PFSK-1 (cell line): ENCODE measurements around the gene CACNG1.

Experiments
- FOXP2 ChIP-seq: optimal IDR thresholded peaks from 2 replicates; pipeline ENCODE3; 2011; ENCODE audit warnings: borderline replicate concordance, control low read depth, inconsistent platforms; ENCODE audit not compliant: insufficient read depth; ENCODE audit errors: extremely low read length, extremely low read depth
- POLR2AphosphoS5 ChIP-seq: IDR thresholded peaks from 2 replicates; pipeline ENCODE4 v1.6.1; 2012; ENCODE audit warnings: low read depth, mild to moderate bottlenecking, control low read depth, low read length, moderate library complexity
- REST ChIP-seq, 2 experiments: IDR thresholded peaks; 2 replicates each; pipeline versions ENCODE4 v1.6.1 to v1.8.0; 2011 to 2012; ENCODE audit warnings: low read depth in 2 of 2, low read length in 2 of 2, control low read depth in 1 of 2, inconsistent platforms in 1 of 2, mild to moderate bottlenecking in 1 of 2, moderate library complexity in 1 of 2; ENCODE audit not compliant: insufficient read depth in 1 of 2
- SIN3A ChIP-seq: IDR thresholded peaks from 2 replicates; pipeline ENCODE4 v1.6.1; 2012; ENCODE audit warnings: mild to moderate bottlenecking, low read length, moderate library complexity, borderline replicate concordance; ENCODE audit not compliant: insufficient read depth
- TAF1 ChIP-seq: IDR thresholded peaks from 2 replicates; pipeline ENCODE4 v1.6.1; 2012; ENCODE audit warnings: low read length, control low read depth, borderline replicate concordance; ENCODE audit not compliant: insufficient read depth

CACNG1 gene

GRCh38 chr17:67027031-67027628 is 17.2 kb upstream of the CACNG1 start:
- no peak for TF ChIP-seq REST (IDR thresholded peaks at IDR 0.05; ENCODE audit: insufficient read depth in 1 of 2, low read depth in 2 of 2, low read length in 2 of 2)
- no peak for TF ChIP-seq TAF1
- TF ChIP-seq POLR2AphosphoS5: no peak
- TF ChIP-seq SIN3A: no peak
- TF ChIP-seq FOXP2: no peak

GRCh38 chr17:67030641-67031040 is 13.7 kb upstream of the CACNG1 start:
- no peak for TF ChIP-seq POLR2AphosphoS5
- TF ChIP-seq SIN3A: no peak
- TF ChIP-seq TAF1: no peak
- no peak for TF ChIP-seq REST (IDR thresholded peaks at IDR 0.05; ENCODE audit: insufficient read depth in 1 of 2, low read depth in 2 of 2, low read length in 2 of 2)
- TF ChIP-seq FOXP2: no peak

GRCh38 chr17:67032382-67032781 is 12.0 kb upstream of the CACNG1 start:
- TF ChIP-seq REST (IDR thresholded peaks at IDR 0.05; ENCODE audit: insufficient read depth in 1 of 2, low read depth in 2 of 2, low read length in 2 of 2) (no peak), FOXP2 (no peak), POLR2AphosphoS5 (no peak), TAF1 (no peak), SIN3A (no peak)

- TF ChIP-seq REST (IDR thresholded peaks at IDR 0.05; ENCODE audit: insufficient read depth in 1 of 2, low read depth in 2 of 2, low read length in 2 of 2) (no peak), TAF1 (no peak), SIN3A (no peak), FOXP2 (no peak), POLR2AphosphoS5 (no peak)
Observed at GRCh38 chr17:67032985-67033384, 11.4 kb upstream of the CACNG1 start.
